ENCODE results near the gene ACTL7B.

The ACTL7B gene

GRCh38 chr9:108813951-108814601 lies 41.7 kb downstream of the ACTL7B start:
- no peak for TF ChIP-seq GATA1 (IDR thresholded peaks at IDR 0.05; ENCODE audit: low read depth, low read length)
- TF ChIP-seq POLR2A (IDR thresholded peaks at IDR 0.05; ENCODE audit: low read length): no peak
- DNase-seq: no peak

- no peak for DNase-seq
- TF ChIP-seq POLR2A (IDR thresholded peaks at IDR 0.05; ENCODE audit: low read length) (no peak), GATA1 (IDR thresholded peaks at IDR 0.05; ENCODE audit: low read depth, low read length) (no peak)
Observed at GRCh38 chr9:108812396-108813025, 43.3 kb downstream of the ACTL7B start.

- TF ChIP-seq POLR2A (IDR thresholded peaks at IDR 0.05; ENCODE audit: low read length): no peak
- no peak for TF ChIP-seq GATA1 (IDR thresholded peaks at IDR 0.05; ENCODE audit: low read depth, low read length)
- DNase-seq: no peak
Observed at GRCh38 chr9:108811944-108812343, 43.8 kb downstream of the ACTL7B start.

GRCh38 chr9:108809269-108809668 lies 46.5 kb downstream of the ACTL7B start:
- no peak for DNase-seq
- TF ChIP-seq POLR2A (IDR thresholded peaks at IDR 0.05; ENCODE audit: low read length) (no peak), GATA1 (IDR thresholded peaks at IDR 0.05; ENCODE audit: low read depth, low read length) (no peak)

Measured in erythroblast (primary cell).